Activated CD8-positive, alpha-beta memory T cell treated with anti-CD3 and anti-CD28 coated beads, Interleukin-2, amount 50 U/mL, for 1 hour (primary cell): ENCODE measurements around the gene CR1.
"Not testable (repeated sequence)": the region's sequence is repeated elsewhere in the genome, so short reads cannot be mapped to it uniquely, and the experiment has no call there.

Source experiments
- DNase-seq: peaks from one replicate; pipeline ENCODE4 v3.0.0-alpha.2; 2020; ENCODE audit errors: extremely low read depth

Gene CR1

DNA sequence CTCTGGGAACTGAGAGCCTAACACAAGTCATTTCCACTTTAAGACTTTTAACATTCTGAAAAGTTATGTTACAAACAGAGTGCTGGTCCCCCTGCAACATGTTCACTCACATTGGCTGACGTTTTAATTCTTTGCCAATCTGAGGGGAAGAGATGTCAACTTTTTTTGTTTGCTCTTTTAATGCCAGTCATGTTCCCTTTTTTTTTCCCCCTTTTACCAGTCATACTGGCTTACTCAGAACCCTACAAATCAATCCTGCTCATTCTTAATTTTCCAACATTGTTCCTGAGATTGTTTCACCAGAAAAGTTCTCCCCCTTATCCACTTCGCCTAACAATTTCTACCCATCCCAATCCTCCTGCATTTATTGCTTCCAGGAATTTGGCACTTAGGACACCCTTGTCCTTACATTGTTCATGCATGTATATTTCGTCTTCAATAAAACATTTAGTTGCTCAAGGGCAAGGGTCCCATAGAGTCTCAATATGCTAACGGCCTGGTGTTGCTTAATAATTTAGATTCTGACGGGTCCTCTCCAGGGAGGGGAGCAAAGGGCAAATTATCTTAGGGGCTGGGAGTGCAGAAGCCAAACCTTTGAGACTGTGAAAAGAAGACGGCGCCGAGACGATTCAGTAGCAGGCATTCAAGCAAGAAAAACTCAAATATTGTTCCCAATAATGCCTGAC lies 148.4 kb downstream of the CR1 start:
- no peak for DNase-seq

DNA sequence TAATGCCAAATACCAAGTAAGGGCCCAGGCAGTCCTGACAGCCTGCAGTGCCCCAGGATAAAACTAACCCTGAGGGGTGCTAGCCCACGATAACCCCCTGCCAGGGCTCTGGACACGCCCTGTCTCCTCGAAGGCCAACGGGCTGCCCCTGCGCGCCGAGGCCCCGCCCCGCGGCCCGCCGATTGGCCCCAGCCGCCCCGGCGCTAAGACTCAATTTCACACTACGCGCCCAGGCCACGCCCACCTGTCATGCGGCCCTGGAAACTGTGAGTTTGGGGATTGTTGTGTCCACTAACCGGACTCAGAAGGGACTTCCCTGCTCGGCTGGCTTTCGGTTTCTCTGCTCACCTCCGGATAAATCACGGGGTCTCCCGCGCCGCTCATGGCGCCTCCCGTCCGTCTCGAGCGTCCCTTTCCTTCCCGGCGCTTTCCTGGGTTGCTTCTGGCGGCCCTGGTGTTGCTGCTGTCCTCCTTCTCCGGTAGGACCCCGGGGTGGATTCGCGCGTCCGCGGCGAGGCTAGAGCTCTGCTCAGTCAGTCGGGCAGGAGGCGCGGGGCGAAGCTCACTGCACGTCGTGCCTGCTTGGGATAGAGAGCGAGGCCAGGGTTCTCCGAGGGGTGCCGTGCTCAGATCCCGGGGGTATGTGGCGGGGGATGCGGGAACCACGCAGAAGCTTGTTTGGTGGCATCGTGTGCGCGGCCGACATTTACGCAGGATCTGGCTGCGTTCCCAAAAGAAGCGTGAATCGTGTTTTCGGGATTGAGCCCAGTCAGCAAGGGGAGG lies 149.1 kb downstream of the CR1 start, which contains the start of gene CR1L:
Gene CR1L, plus strand, starts transcription at position 282 of the 783 bp plus-strand sequence. Its CDS starts 101 bp downstream, at position 383.
- DNase-seq = no peak

DNA sequence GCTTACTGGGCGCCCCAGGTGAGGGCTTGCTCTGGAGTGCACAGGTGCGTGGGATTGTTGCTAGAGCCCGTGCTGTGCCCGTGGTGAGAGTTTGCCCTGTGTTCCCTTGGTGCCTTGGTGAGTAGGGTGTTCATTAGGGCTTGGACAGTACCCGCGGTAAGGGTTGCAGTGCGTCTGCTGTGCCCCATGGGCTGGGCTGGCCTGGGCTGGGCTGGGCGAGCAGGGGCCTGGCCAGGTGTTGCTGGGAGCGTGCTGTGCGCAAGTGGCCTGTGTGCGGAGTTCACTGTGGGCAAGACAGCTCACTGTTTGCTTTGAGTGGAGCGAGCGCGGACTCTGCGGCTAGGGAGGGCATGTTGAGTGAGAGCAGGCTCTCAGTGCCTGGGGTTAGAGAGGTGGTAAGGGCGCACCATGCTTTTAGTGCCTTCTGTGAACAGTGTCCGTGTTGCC lies 149.7 kb downstream of the CR1 start:
- DNase-seq = no peak

DNA sequence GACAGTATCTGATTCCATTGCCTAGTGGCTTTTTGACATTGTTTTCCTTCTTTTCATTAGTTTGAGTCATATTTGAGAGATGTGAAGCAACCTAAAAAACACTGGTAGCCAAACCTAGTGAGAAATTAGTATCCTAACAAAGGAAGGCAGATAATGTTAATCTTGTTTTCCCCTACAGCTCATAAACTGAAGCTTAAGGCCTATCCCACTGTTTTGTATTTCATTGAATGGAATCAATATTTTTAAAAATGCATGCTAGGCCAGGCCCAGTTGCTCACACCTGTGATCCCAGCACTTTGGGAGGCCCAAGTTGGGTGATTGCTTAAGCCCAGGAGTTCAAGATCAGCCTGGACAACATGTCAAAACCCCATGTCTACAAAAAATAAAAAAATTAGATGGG lies 150.2 kb downstream of the CR1 start:
- DNase-seq = no peak

DNA sequence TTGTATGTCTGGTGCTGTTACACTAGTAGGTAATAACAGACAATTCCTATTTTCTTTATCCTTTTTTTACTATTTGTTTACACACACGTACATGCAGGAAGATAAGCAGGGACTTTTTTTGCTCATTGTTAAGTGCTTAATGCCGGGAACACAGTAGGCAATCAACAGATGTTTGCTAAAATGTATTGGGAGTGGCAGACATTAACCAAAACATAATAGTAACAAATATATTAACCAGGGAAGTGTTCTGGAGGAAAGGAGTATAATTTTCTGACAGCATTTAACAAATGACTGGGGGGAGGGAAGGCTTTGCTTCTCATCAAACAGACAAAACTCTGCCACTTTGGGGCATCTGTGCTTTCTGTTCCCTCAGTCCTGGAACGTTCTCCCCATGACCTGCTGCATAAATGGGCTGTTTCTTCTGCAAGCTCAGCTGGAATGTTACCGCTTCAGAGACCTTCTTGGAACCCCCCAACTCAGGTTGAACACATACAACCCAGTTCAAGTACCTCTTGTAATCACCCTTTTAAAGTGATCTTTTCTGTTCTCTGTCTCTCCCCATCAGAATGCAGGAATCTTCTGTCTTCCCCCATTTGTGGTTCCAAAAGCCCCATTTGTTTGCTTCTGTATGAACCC lies 151.1 kb downstream of the CR1 start:
- no peak for DNase-seq

DNA sequence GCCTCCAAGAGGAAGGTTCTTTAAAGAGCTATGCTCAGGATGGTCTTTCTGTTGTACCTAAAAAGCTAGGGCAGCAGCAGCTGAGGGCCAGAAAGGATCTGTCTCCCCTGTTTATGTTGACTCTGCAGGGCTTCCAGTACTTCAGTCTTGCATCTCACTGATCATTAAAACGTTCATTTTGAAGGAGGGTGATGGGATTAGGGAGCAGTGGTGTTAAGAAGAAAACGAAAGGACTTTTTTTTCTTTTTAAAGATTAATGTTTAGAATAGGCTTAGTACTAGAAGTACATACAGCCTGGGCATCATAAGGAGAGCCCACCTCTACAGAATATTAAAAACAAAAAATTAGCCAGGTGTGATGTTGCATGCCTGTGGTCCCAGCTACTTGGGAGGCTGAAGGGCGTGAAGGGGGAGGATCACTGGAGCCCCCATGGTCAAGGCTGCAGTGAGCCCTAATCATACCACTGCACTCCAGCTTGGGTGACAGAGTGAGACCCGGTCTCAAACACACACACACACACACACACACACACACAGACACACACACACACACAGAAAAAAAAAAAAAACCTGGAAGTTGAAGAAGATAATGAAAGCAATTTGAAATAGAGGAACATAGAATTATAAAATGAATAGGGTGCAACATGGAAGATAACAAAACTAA lies 151.8 kb downstream of the CR1 start:
- DNase-seq = no peak

DNA sequence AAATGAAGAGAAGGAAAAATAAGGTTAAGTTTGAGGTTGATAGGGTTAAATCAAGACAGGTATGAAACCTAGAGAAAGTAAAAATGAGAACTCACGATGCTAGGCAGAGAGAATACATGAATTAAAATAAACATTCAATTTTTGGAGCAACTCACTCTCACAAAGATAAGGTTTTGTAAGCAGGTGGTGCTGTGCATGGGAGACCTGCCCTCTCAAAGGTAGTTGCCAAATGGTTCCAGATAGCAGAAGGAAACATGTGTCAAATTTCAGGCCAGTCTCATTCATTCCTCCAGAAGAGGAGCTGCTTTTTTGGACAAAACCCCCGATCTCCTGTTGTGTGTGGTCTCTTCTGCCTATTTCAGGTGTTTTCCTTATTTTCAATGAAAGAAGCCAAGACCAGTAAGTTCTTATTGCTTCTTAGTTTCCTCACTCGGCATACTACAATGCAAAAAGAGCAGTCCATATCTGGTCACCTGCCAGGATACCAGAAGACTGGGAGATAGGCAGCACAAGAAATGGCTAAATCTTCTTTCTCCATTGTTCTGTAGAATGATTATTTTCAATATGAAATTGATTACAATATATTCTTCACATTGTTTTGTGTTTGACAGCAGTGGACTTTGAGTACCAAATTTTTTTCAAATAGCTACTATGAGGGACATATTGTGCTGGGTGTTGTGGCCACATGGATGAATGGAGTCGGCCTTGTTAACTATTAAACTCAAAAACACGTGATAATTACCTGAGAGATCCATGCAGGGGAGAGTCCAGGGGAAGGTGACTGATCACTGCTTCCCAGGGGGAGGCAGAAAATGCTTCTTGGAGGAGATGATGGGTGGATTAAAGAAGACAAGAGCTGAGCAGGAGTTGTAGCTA lies 152.6 kb downstream of the CR1 start:
- DNase-seq = no peak

DNA sequence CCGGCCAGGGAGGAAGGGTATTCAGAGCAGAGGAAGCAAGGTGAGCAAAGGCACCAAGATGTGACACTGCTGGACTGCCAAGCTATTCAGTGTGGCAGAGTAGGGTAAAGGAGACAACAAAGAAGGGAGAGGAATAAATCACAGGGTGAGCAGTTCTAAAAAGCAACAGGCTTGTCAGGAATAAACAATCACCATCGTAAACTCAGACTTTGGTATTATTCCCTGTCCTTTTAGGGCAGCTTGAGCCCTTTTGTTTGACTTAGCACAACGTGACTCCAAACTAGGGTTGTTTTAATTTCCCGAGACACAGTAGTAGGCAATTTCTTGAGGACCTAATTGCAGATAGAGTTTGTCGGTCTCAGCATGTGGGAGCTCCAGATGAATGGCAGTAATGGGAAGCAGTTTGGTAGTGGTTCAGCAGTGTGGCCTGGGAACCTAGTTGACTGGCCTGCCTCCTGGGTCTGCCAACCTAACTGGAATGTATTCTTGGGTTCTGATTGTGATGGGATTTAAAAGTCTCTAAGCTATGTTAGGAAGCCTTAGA lies 153.3 kb downstream of the CR1 start:
- DNase-seq = no peak

DNA sequence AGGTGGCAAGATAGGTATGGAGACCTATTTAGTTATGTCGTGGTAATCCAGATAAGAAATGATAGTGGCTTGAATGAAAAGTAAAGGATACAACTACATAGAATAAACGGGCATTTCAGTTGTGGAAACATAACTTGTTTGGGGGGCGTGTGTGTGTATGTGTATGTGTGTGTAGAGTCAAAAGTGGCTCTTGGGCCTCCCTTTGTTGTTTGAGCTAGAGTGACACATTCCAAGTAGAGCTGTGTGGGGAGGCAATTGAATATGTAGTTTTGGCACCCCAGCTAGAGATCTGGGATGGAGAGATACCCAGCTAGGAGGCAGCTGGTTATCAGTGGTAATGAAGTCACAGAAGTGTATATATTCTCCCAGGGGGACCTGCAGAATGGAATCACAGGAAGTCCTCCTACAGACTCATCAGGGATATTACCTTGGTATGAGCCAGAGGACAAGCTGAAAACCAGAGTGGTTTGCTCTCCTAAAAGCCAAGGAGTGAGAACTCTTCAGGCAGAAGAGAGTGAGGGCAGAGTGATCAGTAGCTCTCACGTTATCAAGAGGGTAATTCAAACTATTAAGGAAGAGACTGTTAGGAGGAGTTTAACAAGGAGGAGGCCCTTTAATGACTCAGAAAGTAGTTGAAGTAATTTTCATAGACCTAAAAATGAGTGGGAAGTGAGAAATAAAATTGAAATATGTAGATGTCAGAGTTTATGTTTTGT lies 154.1 kb downstream of the CR1 start:
- no peak for DNase-seq

DNA sequence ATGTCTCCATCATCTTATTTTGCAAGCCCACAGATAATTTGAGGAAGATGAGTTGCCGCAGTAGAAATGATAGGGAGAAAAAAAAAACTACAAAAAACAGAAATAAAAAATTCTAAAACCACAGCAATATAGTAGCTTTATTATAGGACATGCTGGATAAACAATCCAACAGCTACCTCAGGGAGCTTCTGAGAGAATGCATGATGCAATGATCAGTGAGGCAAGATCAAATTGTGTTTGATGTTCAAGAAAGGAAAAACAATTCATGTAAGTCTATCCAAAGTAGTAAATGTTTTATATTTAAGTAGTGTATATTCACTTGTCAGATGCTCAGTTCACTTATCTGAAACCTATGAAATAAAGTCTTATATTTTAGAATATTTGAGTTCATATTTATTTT lies 155.6 kb downstream of the CR1 start:
- DNase-seq = no peak

DNA sequence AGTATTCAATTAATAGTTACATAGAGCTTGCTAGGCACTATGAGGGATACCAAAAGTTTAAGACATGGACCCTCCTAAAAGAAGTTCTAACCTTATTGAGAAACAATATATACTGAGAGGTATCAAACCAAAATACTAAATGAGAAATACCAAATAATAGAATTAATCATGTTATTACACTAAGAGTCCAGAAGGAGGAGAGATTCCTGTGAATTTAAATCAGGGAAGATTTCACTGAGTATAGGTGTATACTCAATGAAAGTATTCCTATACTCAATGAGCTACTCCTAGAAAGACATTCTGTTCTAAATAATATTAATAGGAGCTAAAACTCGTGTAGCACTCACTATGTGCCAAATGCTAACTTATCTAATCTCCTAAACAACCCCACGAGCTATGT lies 158.4 kb downstream of the CR1 start:
- DNase-seq = no peak

DNA sequence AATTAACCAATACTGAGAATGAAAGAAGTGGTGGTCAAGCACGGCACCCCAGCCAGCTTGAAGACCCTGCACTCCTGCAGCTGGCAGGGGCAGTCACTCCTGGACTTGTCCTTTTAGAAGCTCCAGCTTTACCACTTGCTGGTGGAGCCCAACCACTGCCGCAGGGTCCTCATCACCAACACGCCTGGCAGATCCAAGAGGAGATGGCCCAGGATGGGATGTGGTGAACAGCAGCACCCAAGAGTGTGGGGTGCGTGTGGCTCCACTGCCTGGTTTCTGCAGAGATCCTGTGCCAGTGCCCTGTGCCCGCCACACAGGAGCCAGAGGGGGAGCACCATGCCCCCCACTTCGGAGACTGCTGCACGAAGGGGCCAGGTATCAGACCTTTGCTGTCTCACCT lies 162.5 kb downstream of the CR1 start:
- DNase-seq = no peak

DNA sequence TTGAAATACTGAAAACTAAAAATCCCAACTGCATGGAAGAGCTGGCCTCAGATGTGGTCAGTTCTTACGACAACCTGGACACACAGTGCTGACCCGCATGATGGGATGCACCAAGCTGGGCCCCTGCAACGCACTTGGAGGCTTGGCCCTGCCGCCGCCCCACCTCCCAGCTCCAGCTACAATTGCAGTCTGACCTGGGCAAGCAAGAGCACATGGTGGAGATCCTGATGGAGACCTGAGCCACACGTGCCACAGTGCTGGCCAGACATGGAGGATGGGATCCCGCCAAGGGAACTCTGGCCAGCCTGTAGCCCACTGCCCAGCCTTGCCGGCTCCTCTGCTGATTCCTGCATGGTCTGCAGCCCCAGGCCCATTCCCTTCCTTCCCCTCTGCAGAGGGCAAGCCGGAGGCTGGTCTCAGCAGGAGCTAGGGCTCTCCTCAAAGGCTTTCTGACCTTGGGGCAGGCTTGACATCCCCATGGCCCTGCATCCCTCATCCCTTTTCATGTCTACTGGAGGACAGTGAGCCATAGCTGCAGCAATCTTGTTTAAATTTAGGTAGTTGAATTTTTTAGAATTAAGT lies 163.0 kb downstream of the CR1 start:
- DNase-seq = no peak

DNA sequence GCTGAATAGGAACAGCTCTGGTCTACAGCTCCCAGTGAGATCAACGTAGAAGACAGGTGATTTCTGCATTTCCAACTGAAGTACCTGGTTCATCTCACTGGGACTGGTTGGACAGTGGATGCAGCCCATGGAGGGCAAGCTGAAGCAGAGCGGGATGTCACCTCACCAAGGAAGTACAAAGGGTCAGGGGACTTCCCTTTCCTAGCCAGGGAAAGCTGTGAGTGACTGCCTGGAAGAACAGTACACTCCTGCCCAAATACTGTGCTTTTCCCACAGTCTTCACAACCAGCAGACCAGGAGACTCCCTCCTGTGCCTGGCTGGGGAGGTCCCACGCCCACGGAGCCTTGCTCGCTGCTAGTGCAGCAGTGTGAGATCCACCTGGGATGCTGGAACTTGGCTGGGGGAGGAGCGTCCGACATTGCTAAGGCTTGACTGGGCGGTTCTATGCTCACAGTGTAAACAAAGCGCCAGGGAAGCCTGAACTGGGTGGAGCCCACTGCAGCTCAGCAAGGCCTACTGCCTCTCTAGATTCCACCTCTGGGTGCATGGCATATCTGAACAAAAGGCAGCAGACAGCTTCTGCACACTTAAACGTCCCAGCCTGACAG lies 163.7 kb downstream of the CR1 start:
- no peak for DNase-seq

DNA sequence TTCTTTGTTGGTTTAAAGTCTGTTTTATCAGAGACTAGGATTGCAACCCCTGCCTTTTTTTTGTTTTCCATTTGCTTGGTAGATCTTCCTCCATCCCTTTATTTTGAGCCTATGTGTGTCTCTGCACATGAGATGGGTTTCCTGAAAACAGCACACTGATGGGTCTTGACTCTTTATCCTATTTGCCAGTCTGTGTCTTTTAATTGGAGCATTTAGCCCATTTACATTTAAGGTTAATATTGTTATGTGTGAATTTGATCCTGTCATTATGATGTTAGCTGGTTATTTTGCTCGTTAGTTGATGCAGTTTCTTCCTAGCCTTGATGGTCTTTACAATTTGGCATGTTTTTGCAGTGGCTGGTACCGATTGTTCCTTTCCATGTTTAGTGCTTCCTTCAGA lies 165.5 kb downstream of the CR1 start:
- not testable (repeated sequence) for DNase-seq

DNA sequence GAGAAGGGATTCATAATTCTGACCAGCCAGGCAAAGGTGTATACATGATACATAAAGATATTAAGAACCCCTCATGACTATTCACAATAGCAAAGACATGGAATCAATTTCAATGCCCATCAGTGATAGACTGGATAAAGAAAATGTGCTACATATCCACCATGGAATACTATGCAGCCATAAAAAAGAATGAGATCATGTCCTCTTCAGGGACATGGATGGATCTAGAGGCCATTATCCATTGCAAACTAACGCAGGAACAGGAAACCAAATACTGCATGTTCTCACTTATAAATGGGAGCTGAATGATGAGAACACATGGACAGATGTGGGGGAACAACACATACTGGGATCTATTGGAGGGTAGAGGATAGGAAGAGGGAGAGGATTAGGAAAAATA lies 170.4 kb downstream of the CR1 start:
- DNase-seq = no peak

DNA sequence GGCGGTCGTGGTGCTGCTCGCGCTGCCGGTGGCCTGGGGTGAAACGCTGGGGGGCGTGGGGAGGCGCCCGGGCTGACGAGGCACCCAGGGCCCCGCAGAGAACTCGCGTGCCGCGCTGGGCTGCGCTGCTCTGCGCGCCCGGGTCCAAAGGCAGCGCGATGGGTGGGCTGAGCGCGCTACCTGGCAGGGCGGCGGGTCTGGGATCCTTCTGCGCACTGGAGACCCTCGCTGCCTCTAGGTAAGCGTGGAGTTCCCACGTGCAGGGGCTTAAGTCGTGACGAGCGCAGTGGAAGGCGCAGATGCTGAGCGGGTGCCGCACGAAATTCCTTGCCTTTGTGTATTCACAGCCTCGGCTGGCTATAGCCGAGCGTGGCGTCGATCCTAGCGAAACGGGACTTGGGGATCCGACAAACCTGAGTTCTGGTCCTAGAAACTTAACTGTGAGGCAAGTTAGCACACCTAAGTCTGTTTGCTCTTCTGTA lies 173.6 kb downstream of the CR1 start:
- DNase-seq = no peak

DNA sequence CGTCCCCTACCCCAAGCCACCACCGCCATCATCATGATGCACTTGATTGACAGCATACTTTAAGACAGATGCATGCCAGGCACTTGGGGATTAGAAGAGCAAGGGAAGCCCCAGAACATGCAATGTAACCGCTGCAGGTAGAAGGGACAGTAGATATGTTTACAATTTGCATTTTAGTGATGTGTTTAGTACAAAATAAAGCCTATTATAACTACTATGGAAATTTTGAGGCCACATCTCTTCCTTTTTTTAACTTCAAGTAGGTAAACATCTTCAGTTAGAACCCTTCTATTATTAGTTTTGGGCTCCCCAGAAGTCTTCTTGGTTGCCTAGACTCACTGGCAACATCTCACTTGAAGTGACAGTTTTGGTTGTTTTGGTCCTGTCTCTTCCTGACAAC lies 174.2 kb downstream of the CR1 start:
- no peak for DNase-seq

DNA sequence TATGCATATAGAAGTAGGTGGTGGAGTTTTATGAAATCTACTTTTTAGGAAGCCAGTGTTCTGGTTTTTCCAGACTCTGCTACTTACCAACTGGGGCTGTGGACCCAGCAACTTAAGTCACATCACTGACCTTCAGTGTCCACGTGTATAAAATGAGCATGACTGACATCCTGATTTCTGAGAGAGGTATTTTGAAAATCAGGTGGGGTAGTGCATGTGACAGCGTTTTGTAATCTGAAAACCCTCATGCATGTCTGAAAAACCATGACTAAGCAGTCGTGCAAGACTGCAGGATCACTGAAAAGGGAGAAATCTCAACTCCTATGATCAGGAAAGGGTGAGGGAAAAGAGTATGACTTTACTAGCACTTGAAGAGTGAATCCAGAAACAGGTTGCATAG lies 175.0 kb downstream of the CR1 start:
- DNase-seq = no peak
